K562 (cell line): ENCODE measurements around the gene AMPD3. TPM values are rescaled to one million over a fixed set of nuclear protein-coding genes. Genes with fewer than 3 reads are reported as not detected.

ENCODE experiments used
- BMI1 ChIP-seq: fragments of 150-350 bp; IDR thresholded peaks from 2 replicates; pipeline ENCODE4 v1.6.1; 2014; ENCODE audit warnings: low read length
- BRCA1 ChIP-seq, 2 experiments: fragments of 450-650 bp in 1 of 2; sonication (generic) in 1 of 2; formaldehyde crosslinking in 1 of 2; IDR thresholded peaks; 2 replicates each; pipeline versions ENCODE4 v1.5.0 to v1.6.1; 2017 to 2020; ENCODE audit warnings: mild to moderate bottlenecking in 1 of 2, missing genetic modification reagents in 1 of 2
- HIVEP1 ChIP-seq: fragments of 250-450 bp; sonication (Bioruptor Pico); IDR thresholded peaks from 2 replicates; pipeline ENCODE4 v1.4.0; 2020; ENCODE audit warnings: mild to moderate bottlenecking
- NONO ChIP-seq, 2 experiments: fragments of 200-400 bp in 1 of 2; fragments of 450-650 bp in 1 of 2; formaldehyde crosslinking in 1 of 2; IDR thresholded peaks; 2 replicates each; pipeline ENCODE4 v1.6.1; 2017; ENCODE audit warnings: low read depth in 2 of 2, mild to moderate bottlenecking in 2 of 2, moderate library complexity in 2 of 2, low read length in 1 of 2
- STAT6 ChIP-seq: sonication (generic); formaldehyde crosslinking; IDR thresholded peaks from 2 replicates; pipeline ENCODE4 v1.8.1; 2023; ENCODE audit warnings: mild to moderate bottlenecking, missing genetic modification reagents
- TFAM ChIP-seq: fragments of 250-450 bp; sonication (Bioruptor Pico); conservative IDR thresholded peaks from 2 replicates; pipeline ENCODE4 v1.5.0; 2021; ENCODE audit warnings: mild to moderate bottlenecking, moderate library complexity
- THAP12 ChIP-seq: fragments of 250-450 bp; sonication (Bioruptor Pico); IDR thresholded peaks from 2 replicates; pipeline ENCODE4 v1.9.0; 2021; ENCODE audit warnings: mild to moderate bottlenecking, inconsistent platforms
- ZBTB17 ChIP-seq: fragments of 450-650 bp; formaldehyde crosslinking; IDR thresholded peaks from 2 replicates; pipeline ENCODE4 v1.4.0; 2020; ENCODE audit warnings: mild to moderate bottlenecking
- ZNF124 ChIP-seq: sonication (generic); formaldehyde crosslinking; IDR thresholded peaks from 2 replicates; pipeline ENCODE4 v1.8.1; 2022; ENCODE audit warnings: missing genetic modification reagents
- ZNF316 ChIP-seq: fragments of 450-650 bp; IDR thresholded peaks from 2 replicates; pipeline ENCODE4 v1.6.1; 2016
- ZNF324 ChIP-seq: fragments of 250-450 bp; sonication (Bioruptor Pico); IDR thresholded peaks from 2 replicates; pipeline ENCODE4 v1.4.0; 2020; ENCODE audit warnings: mild to moderate bottlenecking
- ZNF609 ChIP-seq: sonication (generic); formaldehyde crosslinking; IDR thresholded peaks from 2 replicates; pipeline ENCODE4 v1.8.1; 2023; ENCODE audit warnings: missing genetic modification reagents, mild to moderate bottlenecking, borderline replicate concordance
- polyA plus RNA-seq, 8 experiments: library from polyadenylated mRNA; depleted of rRNA in 4 of 8; stranded (reverse) in 5 of 8; unstranded in 3 of 8; fragments of >200 nt; fragmentation: Nextera tagmentation in 2 of 8; fragmentation: Illumina TruSeq in 1 of 8; extraction: Ambion mirVana in 2 of 8; extraction: Trizol in 1 of 8; gene quantifications; 2 replicates each; pipeline versions ENCODE4 v1.2.1 to v1.2.3, GENCODE V29; 2011 to 2014; ENCODE audit warnings: inconsistent platforms in 1 of 8, missing spikeins in 1 of 8
- total RNA-seq, 7 experiments: library from RNA; depleted of rRNA in 6 of 7; stranded (reverse); fragments of >200 nt in 6 of 7; fragmentation: Illumina TruSeq in 2 of 7; extraction: Trizol in 2 of 7; gene quantifications; 2 replicates each; pipeline versions ENCODE4 v1.2.1 to v1.2.3, GENCODE V29; 2011 to 2021; ENCODE audit warnings: low replicate concordance in 1 of 7
- TF ChIP-seq, protein P1 (sequence below), 2 experiments: fragments of 150-350 bp in 1 of 2; IDR thresholded peaks; 2 replicates each; pipeline ENCODE4 v1.6.1; 2012 to 2016; ENCODE audit warnings: low read depth in 2 of 2, low read length in 2 of 2, mild to moderate bottlenecking in 1 of 2, moderate library complexity in 1 of 2

AMPD3 gene
- total and polyA plus RNA-seq, 9 of the 15 experiments (the other 6 are each of a cell fraction or from before 2014, with no cell fraction given), result 4.4 to 23.6 (median 11.2) TPM

- TF ChIP-seq STAT6 (CRISPR knock-in tag) (no peak), BMI1 (no peak), BRCA1 (IDR thresholded peaks at IDR 0.05) (no peak), BRCA1 (CRISPR knock-in tag; IDR thresholded peaks at IDR 0.05) (no peak), NONO (IDR thresholded peaks at IDR 0.05; ENCODE audit: low read depth in 2 of 2, low read length in 1 of 2) (peak in 1 of 2 experiments; percentile 30; a peak in 1 of 4 replicates), HIVEP1 (CRISPR knock-in tag) (no peak), THAP12 (CRISPR knock-in tag) (no peak), ZNF124 (CRISPR knock-in tag) (no peak), ZBTB17 (CRISPR knock-in tag) (0 out of 2 replicates have a peak, but pooled peaks have one; percentile 14), TFAM (CRISPR knock-in tag) (no peak), ZNF609 (CRISPR knock-in tag) (no peak), ZNF324 (CRISPR knock-in tag) (no peak), ZNF316 (no peak)
- TF ChIP-seq, protein P1, sequence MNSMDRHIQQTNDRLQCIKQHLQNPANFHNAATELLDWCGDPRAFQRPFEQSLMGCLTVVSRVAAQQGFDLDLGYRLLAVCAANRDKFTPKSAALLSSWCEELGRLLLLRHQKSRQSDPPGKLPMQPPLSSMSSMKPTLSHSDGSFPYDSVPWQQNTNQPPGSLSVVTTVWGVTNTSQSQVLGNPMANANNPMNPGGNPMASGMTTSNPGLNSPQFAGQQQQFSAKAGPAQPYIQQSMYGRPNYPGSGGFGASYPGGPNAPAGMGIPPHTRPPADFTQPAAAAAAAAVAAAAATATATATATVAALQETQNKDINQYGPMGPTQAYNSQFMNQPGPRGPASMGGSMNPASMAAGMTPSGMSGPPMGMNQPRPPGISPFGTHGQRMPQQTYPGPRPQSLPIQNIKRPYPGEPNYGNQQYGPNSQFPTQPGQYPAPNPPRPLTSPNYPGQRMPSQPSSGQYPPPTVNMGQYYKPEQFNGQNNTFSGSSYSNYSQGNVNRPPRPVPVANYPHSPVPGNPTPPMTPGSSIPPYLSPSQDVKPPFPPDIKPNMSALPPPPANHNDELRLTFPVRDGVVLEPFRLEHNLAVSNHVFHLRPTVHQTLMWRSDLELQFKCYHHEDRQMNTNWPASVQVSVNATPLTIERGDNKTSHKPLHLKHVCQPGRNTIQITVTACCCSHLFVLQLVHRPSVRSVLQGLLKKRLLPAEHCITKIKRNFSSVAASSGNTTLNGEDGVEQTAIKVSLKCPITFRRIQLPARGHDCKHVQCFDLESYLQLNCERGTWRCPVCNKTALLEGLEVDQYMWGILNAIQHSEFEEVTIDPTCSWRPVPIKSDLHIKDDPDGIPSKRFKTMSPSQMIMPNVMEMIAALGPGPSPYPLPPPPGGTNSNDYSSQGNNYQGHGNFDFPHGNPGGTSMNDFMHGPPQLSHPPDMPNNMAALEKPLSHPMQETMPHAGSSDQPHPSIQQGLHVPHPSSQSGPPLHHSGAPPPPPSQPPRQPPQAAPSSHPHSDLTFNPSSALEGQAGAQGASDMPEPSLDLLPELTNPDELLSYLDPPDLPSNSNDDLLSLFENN (IDR thresholded peaks at IDR 0.05; ENCODE audit: low read depth in 2 of 2, low read length in 2 of 2), result peak in 1 of 2 experiments; percentile 71; a peak in 2 of 4 replicates
Observed at GRCh38 chr11:10455637-10456487, 798 bp downstream of the AMPD3 start (continued).
